ENCODE measurements around the gene KAZN.

GRCh38 chr1:14585728-14586127 lies 12.8 kb upstream of the KAZN start:
- TF ChIP-seq CTCF (IDR thresholded peaks at IDR 0.05; ENCODE audit: control extremely low read depth in 1 of 3, insufficient read depth in 1 of 3, low read depth in 1 of 3, low read length in 3 of 3): no peak
- TF ChIP-seq SAP30 (IDR thresholded peaks at IDR 0.05; ENCODE audit: insufficient read depth, insufficient replicate concordance, low read length): no peak
- TF ChIP-seq POLR2A (IDR thresholded peaks at IDR 0.05; ENCODE audit: control extremely low read depth in 1 of 2, low read depth in 2 of 2, low read length in 2 of 2): no peak
- no peak for TF ChIP-seq FOSL1 (IDR thresholded peaks at IDR 0.05; ENCODE audit: insufficient read depth, low read depth, low read length)
